GM18909 (cell line): ENCODE measurements around the gene ZNF646.

Experiments
- ATAC-seq: cut with Tn5 transposase; IDR thresholded peaks from one replicate; pipeline ENCODE4 v1.9.1; 2021; ENCODE audit warnings: mild to moderate bottlenecking; ENCODE audit not compliant: unreplicated experiment, poor library complexity

Gene ZNF646

DNA sequence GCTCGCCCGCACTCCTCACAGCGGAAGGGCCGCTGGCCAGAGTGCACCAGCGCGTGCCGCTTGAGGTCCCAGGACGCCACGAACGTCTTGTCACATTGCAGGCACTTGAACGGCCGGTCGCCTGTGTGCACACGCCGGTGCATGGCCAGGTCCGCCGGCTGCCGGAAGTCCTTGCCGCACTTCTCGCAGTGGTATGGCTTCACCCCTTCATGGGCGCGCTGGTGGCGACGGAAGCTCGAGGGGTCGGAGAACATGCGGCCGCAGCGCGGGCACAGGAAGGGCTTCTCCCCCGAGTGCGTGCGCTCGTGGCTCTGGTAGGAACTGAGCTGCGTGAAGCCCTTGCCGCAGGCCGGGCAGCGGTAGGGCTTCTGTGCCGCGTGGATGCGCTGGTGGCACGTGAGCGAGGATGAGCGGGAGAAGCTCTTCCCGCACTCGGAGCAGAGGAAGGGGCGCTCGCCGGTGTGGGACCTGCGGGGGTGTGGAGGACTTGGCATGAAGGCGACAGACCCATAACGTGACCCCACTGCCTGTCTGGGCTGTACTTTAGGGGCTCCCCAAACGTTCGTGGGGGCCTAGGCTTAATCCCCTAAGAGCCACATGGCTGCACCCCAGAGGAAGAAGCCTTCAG is 12.3 kb upstream of the ZNF646 start:
- no peak for ATAC-seq

DNA sequence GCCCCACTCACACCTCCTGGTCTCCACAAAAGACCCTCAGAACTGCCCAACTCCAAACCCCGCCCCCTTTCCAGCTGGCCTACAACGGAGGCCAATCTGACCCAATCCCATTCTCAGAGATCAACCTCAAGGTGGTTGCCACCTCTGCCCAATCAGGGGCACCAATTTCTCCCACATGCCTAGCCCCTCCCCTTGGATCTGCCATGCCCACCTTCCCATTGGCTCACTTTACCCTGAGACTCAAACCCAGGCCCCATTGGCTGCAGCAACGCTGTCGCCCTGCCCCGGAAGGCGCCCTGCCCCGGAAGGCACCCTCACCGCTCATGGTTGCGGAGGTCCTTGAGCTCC is 10.8 kb upstream of the ZNF646 start:
- ATAC-seq: no peak

DNA sequence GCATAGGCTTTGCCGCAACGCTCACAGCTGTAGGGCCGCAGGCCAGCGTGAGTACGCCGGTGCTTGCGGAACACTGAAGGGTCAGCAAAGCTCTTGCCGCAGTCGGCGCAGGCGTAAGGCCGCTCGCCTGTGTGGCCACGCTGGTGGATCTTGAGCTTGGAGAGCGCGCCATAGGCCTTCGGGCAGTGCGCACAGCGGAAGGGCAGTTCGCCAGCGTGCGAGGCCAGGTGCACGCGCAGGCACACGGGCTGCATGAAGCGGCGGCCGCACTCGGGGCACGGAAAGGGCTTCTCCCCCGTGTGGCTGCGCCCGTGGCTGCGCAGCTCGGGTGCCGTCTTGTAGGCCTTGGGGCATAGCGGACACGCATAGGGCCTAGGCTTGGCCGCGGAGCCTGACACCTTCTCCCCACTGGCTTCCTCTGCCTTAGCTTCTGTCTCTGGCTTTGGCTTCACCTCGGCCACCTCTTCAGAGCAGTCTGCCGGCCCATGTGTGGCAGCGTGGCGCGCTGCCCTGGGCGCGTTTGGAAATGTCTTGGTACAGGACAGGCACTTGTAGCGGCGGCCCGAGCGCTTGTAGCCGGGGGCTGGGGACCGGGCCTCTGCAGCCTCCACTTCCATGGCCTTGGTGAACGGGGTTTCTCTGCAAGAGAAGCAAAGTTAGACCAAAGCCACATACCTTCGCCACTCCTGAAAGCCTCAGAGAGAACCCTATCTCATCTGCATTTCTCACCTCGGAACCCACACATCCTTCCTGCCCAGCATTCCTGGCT is 10.2 kb upstream of the ZNF646 start:
- no peak for ATAC-seq

DNA sequence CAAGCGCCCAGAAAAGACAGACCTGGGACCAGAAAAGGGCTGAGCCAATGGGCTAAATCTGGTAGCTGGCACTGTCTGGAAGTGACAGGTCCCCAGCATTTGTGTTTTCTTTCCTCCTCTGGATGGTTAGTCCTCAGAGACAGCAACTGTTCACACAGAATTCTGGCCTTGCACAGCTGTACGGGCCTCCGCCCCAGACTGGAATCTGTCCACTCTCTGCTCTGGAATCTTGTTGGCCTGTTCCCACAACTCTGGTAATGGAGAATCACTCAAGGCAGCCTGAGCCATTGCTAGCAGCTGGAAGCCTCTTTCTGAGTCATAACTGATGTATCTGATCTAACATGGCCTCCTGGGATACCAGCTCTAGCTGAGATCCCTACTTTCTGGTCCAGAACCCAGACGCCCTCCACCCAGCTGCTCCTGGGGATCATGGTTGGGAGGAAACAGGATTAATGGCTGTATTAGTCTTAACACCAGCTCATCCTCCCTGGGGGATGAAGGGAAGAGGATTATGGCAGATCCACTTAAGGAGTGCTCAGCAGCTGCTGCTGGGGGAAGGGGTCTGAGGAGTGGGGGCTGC is 9.2 kb upstream of the ZNF646 start:
- ATAC-seq: no peak

DNA sequence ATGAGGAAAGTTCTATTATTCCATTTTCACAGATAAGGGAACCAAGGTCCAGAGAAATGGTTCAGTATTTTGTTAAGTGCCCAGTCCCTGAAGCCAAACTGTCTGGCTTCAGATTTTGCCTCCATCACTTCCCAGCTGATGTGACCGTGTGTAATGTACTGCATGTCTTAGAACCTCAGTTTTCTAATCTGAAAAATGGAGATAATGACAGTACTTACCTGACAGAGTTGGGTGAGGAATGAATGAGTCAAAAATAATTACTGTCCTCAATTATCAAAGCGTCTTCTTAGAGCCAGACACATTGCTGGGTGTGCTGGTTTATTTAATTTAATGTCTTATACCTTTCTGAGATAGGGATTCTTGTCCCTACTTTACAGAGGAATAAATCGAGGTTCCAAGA is 6.9 kb upstream of the ZNF646 start:
- no peak for ATAC-seq

DNA sequence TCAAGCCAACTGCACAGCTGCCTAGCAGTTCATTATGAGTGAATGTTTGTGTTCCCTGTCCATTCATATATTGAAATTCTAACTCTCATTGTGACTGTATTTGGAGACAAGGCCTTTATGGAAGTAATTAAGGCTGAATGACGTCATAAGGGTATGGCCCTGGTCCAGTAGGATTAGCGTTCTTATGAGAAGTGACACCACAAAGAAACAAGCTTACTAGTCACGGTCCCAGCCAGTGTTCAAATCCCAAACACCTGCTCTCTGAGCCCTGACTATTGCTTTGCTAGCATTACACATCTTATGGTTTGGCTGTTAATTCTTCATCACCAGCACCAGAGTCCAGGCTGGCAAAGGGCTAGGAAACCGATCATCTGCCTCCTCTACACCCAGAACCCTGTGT is 2.4 kb upstream of the ZNF646 start:
- ATAC-seq: no peak

DNA sequence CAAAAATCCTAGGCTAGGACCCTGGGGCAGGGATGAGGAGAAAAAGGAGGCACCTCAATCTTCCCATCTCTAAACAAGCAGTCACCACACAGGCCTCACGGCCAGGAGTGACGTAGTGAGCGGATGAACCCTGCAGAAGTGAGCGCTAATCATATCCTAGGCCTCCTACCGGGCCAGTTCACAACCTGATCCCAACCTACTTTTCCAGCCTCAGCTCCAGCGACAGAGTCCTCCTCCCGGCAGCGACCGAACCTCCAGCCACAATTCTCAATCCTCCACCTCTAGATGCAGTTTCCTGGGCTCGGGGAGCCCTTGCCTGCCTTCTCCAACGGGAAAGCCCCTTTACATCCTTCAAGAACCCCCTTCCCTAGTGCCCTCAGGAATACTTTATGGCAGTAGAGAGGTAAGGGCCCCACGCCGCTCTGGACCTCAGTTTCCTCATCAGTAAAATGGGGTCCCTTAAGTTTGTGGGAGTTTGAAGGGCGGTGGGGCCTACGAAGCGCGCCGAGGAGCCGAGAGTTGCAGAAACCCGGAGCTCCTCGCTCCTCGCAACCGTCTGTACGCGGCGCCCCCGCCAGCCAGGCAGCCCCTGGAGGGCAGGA is 1.6 kb upstream of the ZNF646 start:
- peak; percentile 1 for ATAC-seq

DNA sequence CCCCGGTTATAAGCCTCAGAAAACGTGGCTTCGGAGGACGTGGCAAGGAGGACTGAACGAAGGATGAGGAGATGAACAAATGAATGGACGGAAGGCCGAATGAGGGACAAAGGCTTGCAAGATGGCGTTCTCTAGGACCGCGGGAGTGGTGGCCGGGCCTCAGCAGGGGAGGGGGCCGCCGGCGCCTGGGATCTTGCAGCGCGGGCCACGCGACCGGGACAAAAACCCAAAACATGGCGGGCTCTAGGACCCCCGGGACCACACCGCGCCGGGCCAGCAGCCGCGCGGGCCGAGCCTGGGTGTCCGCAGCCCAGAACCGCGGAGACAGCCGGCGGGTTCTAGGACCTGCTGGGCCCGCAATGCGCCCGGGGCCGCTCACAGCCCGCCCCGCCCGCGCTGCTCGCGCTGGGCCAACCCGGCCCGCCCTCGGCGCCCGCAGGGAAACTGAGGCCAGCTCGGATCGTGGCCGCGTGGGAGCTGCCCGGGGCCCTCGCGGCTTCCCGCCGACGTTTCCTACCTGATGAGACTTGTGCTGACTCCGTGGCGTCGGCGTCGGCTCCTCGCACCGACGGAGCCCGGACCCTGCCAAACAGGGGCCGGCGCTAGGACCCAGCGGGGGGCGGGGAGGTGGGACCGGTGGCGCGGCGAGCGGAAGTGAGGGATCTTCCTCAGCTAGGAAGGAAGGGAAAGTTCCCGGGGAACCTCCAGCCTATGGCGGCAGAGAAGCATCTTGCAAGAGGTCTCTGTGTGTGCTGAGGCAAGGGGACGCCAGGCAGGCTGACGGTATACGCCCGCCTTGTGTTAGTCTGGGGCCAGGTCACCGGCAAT is 866 bp upstream of the ZNF646 start:
- ATAC-seq: peak; percentile 52

DNA sequence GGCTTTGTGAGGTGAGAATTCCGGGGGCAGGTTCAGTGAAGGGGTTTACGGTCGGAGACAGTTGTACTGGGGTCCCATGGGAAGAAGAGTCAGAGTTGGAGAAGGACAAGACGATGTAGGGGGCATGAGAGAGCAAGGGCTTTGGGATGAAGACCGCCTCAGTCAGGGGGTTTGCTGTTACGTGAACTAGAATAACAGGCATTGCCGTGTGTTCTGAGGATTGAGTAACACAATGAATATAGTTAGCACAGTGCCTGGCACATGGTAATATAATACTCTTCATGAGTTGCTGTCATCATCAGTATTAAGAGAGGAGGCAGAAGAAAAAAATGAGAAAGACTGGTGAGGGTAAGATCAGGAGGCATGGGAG is 577 bp downstream of the ZNF646 start:
- no peak for ATAC-seq

DNA sequence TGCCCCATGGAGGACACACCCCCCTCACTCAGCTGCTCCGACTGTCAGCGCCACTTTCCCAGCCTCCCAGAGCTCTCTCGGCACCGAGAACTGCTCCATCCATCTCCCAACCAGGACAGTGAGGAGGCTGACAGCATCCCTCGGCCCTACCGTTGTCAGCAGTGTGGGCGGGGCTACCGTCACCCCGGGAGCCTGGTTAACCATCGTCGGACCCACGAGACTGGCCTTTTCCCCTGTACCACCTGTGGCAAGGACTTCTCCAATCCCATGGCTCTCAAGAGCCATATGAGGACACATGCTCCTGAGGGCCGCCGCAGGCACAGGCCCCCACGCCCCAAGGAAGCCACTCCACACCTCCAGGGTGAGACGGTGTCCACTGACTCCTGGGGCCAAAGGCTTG is 2.1 kb downstream of the ZNF646 start:
- no peak for ATAC-seq

DNA sequence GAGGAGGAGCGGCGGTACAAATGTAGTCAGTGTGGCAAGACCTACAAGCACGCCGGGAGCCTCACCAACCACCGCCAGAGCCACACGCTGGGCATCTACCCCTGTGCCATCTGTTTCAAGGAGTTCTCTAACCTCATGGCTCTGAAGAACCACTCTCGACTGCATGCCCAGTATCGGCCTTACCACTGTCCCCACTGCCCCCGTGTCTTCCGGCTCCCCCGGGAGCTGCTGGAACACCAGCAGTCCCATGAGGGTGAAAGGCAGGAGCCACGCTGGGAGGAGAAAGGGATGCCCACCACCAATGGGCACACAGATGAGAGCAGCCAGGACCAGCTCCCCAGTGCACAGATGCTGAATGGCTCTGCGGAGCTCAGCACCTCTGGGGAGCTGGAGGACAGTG is 2.8 kb downstream of the ZNF646 start:
- ATAC-seq: no peak

DNA sequence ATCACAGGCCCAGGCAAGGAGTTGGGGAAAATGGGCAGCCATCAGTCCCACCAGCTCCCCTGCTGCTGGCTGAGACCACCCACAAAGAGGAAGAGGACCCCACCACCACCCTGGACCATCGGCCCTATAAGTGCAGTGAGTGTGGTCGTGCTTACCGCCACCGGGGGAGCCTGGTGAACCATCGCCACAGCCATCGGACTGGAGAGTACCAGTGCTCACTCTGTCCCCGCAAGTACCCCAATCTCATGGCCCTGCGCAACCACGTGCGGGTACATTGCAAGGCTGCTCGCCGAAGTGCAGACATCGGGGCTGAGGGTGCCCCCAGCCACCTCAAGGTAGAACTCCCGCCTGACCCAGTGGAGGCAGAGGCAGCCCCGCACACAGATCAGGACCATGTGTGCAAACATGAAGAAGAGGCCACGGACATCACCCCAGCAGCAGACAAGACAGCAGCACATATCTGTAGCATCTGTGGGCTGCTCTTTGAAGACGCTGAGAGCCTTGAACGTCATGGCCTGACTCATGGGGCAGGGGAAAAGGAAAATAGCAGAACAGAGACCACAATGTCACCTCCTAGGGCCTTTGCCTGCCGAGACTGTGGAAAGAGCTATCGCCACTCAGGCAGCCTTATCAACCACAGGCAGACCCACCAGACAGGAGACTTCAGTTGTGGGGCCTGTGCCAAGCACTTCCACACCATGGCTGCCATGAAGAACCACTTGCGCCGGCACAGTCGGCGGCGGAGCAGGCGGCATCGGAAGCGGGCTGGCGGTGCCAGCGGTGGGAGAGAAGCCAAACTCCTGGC is 3.6 kb downstream of the ZNF646 start:
- ATAC-seq: no peak

DNA sequence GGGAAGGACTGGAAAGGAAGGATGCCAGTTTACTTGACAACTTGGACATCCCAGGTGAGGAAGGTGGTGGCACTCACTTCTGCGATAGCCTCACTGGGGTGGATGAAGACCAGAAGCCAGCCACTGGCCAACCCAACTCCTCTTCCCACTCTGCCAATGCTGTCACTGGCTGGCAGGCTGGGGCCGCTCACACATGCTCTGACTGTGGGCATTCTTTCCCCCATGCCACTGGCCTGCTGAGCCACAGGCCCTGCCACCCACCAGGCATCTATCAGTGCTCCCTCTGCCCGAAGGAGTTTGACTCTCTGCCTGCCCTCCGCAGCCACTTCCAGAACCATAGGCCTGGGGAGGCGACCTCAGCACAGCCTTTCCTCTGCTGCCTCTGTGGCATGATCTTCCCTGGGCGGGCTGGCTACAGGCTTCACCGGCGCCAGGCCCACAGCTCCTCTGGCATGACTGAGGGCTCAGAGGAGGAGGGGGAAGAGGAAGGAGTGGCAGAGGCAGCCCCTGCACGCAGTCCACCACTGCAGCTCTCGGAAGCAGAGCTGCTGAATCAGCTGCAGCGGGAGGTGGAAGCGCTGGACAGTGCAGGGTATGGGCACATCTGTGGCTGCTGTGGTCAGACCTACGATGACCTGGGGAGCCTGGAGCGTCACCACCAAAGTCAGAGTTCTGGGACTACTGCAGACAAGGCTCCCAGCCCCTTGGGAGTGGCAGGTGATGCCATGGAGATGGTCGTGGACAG is 4.5 kb downstream of the ZNF646 start:
- ATAC-seq: no peak

DNA sequence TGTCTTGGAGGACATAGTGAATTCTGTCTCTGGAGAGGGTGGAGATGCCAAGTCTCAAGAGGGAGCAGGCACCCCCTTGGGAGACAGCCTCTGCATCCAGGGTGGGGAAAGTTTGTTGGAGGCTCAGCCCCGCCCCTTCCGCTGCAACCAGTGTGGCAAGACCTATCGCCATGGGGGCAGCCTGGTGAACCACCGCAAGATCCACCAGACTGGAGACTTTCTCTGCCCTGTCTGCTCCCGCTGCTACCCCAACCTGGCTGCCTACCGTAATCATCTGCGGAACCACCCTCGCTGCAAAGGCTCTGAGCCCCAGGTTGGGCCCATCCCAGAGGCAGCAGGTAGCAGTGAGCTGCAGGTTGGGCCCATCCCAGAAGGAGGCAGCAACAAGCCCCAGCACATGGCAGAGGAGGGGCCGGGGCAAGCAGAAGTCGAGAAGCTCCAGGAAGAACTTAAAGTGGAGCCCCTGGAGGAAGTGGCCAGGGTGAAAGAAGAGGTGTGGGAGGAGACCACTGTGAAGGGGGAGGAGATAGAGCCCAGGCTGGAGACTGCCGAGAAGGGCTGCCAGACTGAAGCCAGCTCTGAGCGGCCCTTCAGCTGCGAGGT is 5.2 kb downstream of the ZNF646 start:
- no peak for ATAC-seq

DNA sequence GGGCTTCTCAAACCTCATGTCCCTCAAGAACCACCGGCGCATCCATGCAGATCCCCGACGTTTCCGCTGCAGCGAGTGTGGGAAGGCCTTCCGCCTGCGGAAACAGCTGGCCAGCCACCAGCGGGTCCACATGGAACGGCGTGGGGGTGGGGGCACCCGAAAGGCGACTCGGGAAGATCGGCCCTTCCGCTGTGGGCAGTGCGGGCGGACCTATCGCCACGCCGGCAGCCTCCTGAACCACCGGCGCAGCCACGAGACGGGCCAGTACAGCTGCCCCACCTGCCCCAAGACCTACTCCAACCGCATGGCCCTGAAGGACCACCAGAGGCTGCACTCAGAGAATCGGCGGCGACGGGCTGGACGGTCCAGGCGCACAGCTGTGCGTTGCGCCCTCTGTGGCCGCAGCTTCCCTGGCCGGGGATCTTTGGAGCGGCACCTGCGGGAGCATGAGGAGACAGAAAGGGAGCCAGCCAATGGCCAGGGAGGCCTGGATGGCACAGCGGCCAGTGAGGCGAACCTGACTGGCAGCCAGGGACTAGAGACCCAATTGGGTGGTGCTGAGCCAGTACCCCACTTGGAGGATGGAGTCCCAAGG is 5.9 kb downstream of the ZNF646 start:
- ATAC-seq: no peak

DNA sequence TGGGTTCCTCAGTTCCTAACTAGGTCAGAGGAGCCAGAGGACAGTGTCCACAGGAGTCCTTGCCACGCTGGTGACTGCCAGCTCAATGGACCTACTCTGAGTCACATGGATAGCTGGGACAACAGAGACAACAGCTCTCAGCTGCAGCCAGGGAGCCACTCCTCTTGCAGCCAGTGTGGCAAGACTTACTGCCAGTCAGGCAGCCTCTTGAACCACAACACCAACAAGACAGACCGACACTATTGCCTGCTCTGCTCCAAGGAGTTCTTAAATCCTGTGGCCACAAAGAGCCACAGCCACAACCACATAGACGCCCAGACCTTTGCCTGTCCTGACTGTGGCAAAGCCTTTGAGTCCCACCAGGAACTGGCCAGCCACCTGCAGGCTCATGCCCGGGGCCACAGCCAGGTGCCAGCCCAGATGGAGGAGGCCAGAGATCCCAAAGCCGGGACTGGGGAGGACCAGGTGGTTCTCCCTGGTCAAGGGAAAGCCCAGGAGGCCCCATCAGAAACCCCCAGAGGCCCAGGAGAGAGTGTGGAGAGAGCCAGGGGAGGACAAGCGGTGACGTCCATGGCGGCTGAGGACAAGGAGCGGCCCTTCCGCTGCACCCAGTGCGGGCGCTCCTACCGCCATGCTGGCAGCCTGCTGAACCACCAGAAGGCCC is 6.7 kb downstream of the ZNF646 start:
- ATAC-seq: no peak

DNA sequence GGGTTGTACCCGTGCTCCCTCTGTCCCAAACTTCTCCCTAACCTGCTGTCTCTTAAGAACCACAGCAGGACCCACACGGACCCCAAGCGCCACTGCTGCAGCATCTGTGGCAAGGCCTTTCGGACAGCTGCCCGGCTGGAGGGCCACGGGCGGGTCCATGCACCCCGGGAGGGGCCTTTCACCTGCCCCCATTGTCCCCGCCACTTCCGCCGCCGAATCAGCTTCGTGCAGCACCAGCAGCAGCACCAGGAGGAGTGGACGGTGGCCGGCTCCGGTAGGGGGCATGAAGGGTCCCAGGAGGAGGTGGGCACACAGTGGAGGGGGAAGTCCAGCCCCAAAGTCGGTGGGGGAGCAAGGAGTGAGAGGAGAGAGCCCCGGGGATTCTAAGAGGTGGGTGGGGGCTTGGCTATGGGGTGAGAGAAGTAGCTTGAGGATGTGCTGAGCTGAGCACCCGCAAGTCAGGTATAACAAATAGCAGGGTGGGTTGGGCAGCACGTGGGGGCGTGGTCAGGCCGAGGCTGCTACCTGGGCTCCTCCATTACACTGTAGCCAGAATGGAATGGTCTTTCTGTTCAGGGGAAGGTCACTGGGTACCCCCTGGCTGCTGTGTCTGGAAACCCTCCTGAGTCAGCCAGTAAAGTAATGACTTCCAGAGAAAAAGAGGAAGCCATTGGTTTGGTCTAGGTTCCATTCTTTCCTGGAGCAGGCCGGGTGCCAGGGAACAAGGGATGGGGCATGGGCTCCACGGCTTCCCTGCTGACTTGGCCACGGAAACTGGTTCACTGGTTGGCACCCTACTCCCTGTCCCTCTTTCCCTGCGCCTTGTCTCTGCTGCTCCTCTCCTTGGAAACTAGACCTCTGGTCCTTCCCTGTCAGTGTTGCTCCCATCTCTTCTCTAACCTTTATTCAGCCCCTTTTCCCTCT is 7.5 kb downstream of the ZNF646 start:
- no peak for ATAC-seq
